GM12878 (cell line): Measurements from ENCODE around the gene ADCYAP1. TPM values are rescaled to one million over a fixed set of nuclear protein-coding genes. Genes with fewer than 3 reads are reported as not detected.

Experiments used
- BACH1 ChIP-seq: fragments of 450-650 bp; IDR thresholded peaks from 2 replicates; pipeline ENCODE4 v1.6.1; 2017; ENCODE audit warnings: mild to moderate bottlenecking, borderline replicate concordance
- BCL11A ChIP-seq: IDR thresholded peaks from 2 replicates; pipeline ENCODE4 v1.6.1; 2011; ENCODE audit warnings: low read depth, low read length
- BCL3 ChIP-seq: IDR thresholded peaks from 2 replicates; pipeline ENCODE4 v1.6.1; 2011; ENCODE audit warnings: borderline replicate concordance, low read depth, mild to moderate bottlenecking, moderate library complexity, low read length; ENCODE audit not compliant: insufficient read depth, poor library complexity, severe bottlenecking
- BCLAF1 ChIP-seq: fragments of 450-650 bp; IDR thresholded peaks from 2 replicates; pipeline ENCODE4 v1.6.1; 2017; ENCODE audit warnings: antibody characterized with exemption, mild to moderate bottlenecking, moderate library complexity
- GABPA ChIP-seq: IDR thresholded peaks from 2 replicates; pipeline ENCODE4 v1.6.1; 2014; ENCODE audit warnings: antibody characterized with exemption, low read depth, mild to moderate bottlenecking, inconsistent platforms
- IRF4 ChIP-seq: IDR thresholded peaks from 2 replicates; pipeline ENCODE4 v1.6.1; 2011; ENCODE audit warnings: low read depth, low read length
- NFIC ChIP-seq: IDR thresholded peaks from 2 replicates; pipeline ENCODE4 v1.6.1; 2012; ENCODE audit warnings: low read depth, mild to moderate bottlenecking, inconsistent platforms, low read length, moderate library complexity
- NR2C2 ChIP-seq: IDR thresholded peaks from 2 replicates; pipeline ENCODE4 v1.6.1; 2011; ENCODE audit warnings: borderline replicate concordance, low read depth; ENCODE audit not compliant: control insufficient read depth, insufficient read length
- SPI1 ChIP-seq: IDR thresholded peaks from 2 replicates; pipeline ENCODE4 v1.6.1; 2011; ENCODE audit warnings: low read depth, mild to moderate bottlenecking, low read length, moderate library complexity, borderline replicate concordance; ENCODE audit not compliant: insufficient read depth
- SREBF2 ChIP-seq: IDR thresholded peaks from 2 replicates; pipeline ENCODE4 v1.6.1; 2012; ENCODE audit warnings: mild to moderate bottlenecking, low read length
- ZNF24 ChIP-seq: fragments of 450-650 bp; IDR thresholded peaks from 2 replicates; pipeline ENCODE4 v1.6.1; 2017; ENCODE audit warnings: antibody characterized with exemption, mild to moderate bottlenecking
- ZNF622 ChIP-seq: fragments of 450-650 bp; IDR thresholded peaks from 2 replicates; pipeline ENCODE4 v1.6.1; 2017; ENCODE audit warnings: mild to moderate bottlenecking, inconsistent platforms
- polyA plus RNA-seq, 11 experiments: library from polyadenylated mRNA; depleted of rRNA in 4 of 11; unstranded in 6 of 11; stranded (reverse) in 5 of 11; fragments of >200 nt; fragmentation: Nextera tagmentation in 4 of 11; fragmentation: Illumina TruSeq in 1 of 11; extraction: Ambion mirVana in 4 of 11; extraction: Trizol in 1 of 11; gene quantifications; 1 replicate in 1 of 11; 2 replicates in 10 of 11; pipeline versions ENCODE4 v1.2.1 to v1.2.3, GENCODE V29; 2011 to 2016; ENCODE audit warnings: inconsistent platforms in 2 of 11, missing spikeins in 2 of 11, low read depth in 1 of 11
- total RNA-seq, 4 experiments: library from RNA; depleted of rRNA in 3 of 4; stranded (reverse); fragments of >200 nt in 3 of 4; fragmentation: Illumina TruSeq in 1 of 4; extraction: Trizol in 1 of 4; gene quantifications; 2 replicates each; pipeline versions ENCODE4 v1.2.1 to v1.2.3, GENCODE V29; 2013 to 2021
- TF ChIP-seq, protein P1 (sequence below): IDR thresholded peaks from 2 replicates; pipeline ENCODE4 v1.6.1; 2011; ENCODE audit warnings: low read depth, mild to moderate bottlenecking, low read length, moderate library complexity, borderline replicate concordance; ENCODE audit errors: extremely low read depth

ADCYAP1 gene
- total and polyA plus RNA-seq, 10 of the 15 experiments (the other 5 are each of a cell fraction or from before 2014, with no cell fraction given) = 0.02 TPM; not detected in 9

- TF ChIP-seq BCLAF1 = no peak
- no peak for TF ChIP-seq IRF4
- no peak for TF ChIP-seq BACH1
- no peak for TF ChIP-seq NR2C2
- TF ChIP-seq NFIC = no peak
- no peak for TF ChIP-seq ZNF622
- no peak for TF ChIP-seq SREBF2
- no peak for TF ChIP-seq SPI1
- no peak for TF ChIP-seq GABPA
- TF ChIP-seq, protein P1, sequence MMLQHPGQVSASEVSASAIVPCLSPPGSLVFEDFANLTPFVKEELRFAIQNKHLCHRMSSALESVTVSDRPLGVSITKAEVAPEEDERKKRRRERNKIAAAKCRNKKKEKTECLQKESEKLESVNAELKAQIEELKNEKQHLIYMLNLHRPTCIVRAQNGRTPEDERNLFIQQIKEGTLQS = no peak
- TF ChIP-seq BCL3 = no peak
- no peak for TF ChIP-seq BCL11A
- TF ChIP-seq ZNF24 = no peak
Observed at GRCh38 chr18:924987-925386, 20.3 kb downstream of the ADCYAP1 start (continued).
